SK-N-SH treated with all-trans-retinoic acid at 6 μM for 48 hours (cell line): ENCODE data around the gene HIF3A.

Experiments used
- ATAC-seq: fragments of 200-7000 bp; cut with Tn5 transposase; 3 replicates; pipeline ENCODE4 v1.9.1; 2020; ENCODE audit warnings: mild to moderate bottlenecking, moderate library complexity
- ARNTL ChIP-seq: fragments of 450-650 bp; formaldehyde crosslinking; IDR thresholded peaks from 2 replicates; pipeline ENCODE4 v1.5.0; 2020; ENCODE audit warnings: low read depth, mild to moderate bottlenecking, moderate library complexity, borderline replicate concordance
- BACH2 ChIP-seq: fragments of 250-450 bp; sonication (Bioruptor Pico); IDR thresholded peaks from 2 replicates; pipeline ENCODE4 v1.9.0; 2021; ENCODE audit warnings: mild to moderate bottlenecking, borderline replicate concordance
- CSDC2 ChIP-seq: fragments of 250-450 bp; sonication (Bioruptor Pico); IDR thresholded peaks from 2 replicates; pipeline ENCODE4 v1.5.0; 2020; ENCODE audit warnings: mild to moderate bottlenecking, moderate library complexity
- CSRNP3 ChIP-seq: fragments of 250-450 bp; sonication (Bioruptor Pico); IDR thresholded peaks from 2 replicates; pipeline ENCODE4 v1.5.1; 2021; ENCODE audit warnings: mild to moderate bottlenecking, moderate library complexity
- GLIS3 ChIP-seq: fragments of 250-450 bp; sonication (Bioruptor Pico); IDR thresholded peaks from 2 replicates; pipeline ENCODE4 v1.5.0; 2020; ENCODE audit warnings: mild to moderate bottlenecking, moderate library complexity
- ISL1 ChIP-seq: fragments of 250-450 bp; sonication (Bioruptor Pico); IDR thresholded peaks from 2 replicates; pipeline ENCODE4 v2.1.2; 2022; ENCODE audit warnings: mild to moderate bottlenecking, moderate library complexity
- OSR1 ChIP-seq: fragments of 250-450 bp; sonication (Bioruptor Pico); IDR thresholded peaks from 2 replicates; pipeline ENCODE4 v1.8.0; 2022; ENCODE audit warnings: moderate library complexity, mild to moderate bottlenecking, inconsistent platforms
- PPARA ChIP-seq: fragments of 250-450 bp; sonication (Bioruptor Pico); IDR thresholded peaks from 2 replicates; pipeline ENCODE4 v1.5.0; 2020; ENCODE audit warnings: mild to moderate bottlenecking, borderline replicate concordance
- RARB ChIP-seq: fragments of 250-450 bp; sonication (Bioruptor Pico); IDR thresholded peaks from 2 replicates; pipeline ENCODE4 v1.8.0; 2021; ENCODE audit warnings: mild to moderate bottlenecking, moderate library complexity
- SNAI2 ChIP-seq: fragments of 250-450 bp; sonication (Bioruptor Pico); IDR thresholded peaks from 2 replicates; pipeline ENCODE4 v1.5.0; 2020; ENCODE audit warnings: mild to moderate bottlenecking, moderate library complexity
- TCF4 ChIP-seq: fragments of 250-450 bp; sonication (Bioruptor Pico); IDR thresholded peaks from 2 replicates; pipeline ENCODE4 v1.8.0; 2021; ENCODE audit warnings: mild to moderate bottlenecking, moderate library complexity, borderline replicate concordance
- ZC3H10 ChIP-seq: fragments of 250-450 bp; sonication (Bioruptor Pico); IDR thresholded peaks from 2 replicates; pipeline ENCODE4 v1.5.1; 2021; ENCODE audit warnings: mild to moderate bottlenecking, moderate library complexity
- ZFP3 ChIP-seq: fragments of 250-450 bp; sonication (Bioruptor Pico); IDR thresholded peaks from 2 replicates; pipeline ENCODE4 v1.5.0; 2020; ENCODE audit warnings: mild to moderate bottlenecking, moderate library complexity
- ZNF565 ChIP-seq: fragments of 450-650 bp; formaldehyde crosslinking; conservative IDR thresholded peaks from 2 replicates; pipeline ENCODE4 v1.5.0; 2020; ENCODE audit warnings: low read depth, mild to moderate bottlenecking, moderate library complexity
- ZNF70 ChIP-seq: fragments of 450-650 bp; formaldehyde crosslinking; IDR thresholded peaks from 2 replicates; pipeline ENCODE4 v1.5.0; 2020; ENCODE audit warnings: mild to moderate bottlenecking, moderate library complexity
- ZNF8 ChIP-seq: fragments of 450-650 bp; formaldehyde crosslinking; IDR thresholded peaks from 2 replicates; pipeline ENCODE4 v1.5.0; 2020; ENCODE audit warnings: mild to moderate bottlenecking, moderate library complexity
- TF ChIP-seq, protein P1 (sequence below): fragments of 250-450 bp; sonication (Bioruptor Pico); IDR thresholded peaks from 2 replicates; pipeline ENCODE4 v1.5.1; 2020; ENCODE audit warnings: low read depth, mild to moderate bottlenecking, moderate library complexity
- TF ChIP-seq, protein P2 (sequence below): fragments of 250-450 bp; sonication (Bioruptor Pico); IDR thresholded peaks from 2 replicates; pipeline ENCODE4 v1.8.0; 2020; ENCODE audit warnings: mild to moderate bottlenecking, moderate library complexity, borderline replicate concordance
- TF ChIP-seq, protein P3 (sequence below): fragments of 250-450 bp; sonication (Bioruptor Pico); IDR thresholded peaks from 2 replicates; pipeline ENCODE4 v1.8.0; 2021; ENCODE audit warnings: low read depth, mild to moderate bottlenecking, moderate library complexity, borderline replicate concordance

HIF3A gene

DNA sequence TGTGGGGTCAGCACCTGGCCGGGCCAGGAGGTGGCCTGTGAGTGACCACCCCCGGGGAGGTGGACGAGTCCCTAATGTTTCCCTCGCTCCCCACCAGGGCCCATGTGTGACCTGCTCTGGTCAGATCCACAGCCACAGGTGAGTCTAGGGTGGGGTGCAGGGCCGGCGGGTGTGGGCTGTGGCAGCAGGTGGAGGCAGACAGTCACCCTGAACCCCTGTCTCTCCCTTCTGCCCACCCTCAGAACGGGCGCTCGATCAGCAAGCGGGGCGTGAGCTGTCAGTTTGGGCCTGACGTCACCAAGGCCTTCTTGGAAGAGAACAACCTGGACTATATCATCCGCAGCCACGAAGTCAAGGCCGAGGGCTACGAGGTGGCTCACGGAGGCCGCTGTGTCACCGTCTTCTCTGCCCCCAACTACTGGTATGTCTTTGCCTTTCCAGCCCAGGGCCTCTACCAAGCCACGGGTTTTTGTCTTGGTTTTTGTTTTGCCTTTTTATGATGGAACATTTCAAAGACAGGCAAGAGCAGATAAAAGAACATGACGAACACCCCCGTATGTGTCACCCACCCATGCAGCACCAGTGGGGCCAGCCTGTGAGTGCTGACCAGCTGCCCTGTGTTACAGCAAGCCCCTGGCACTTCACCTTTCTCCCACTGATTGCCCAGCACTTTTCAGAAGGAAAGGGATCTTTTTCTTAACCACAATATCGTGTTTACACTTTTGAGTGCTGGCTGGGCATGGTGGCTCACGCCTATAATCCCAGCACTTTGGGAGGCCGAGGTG lies 91.7 kb downstream of the HIF3A start:
- no peak for TF ChIP-seq ZNF565 (CRISPR knock-in tag)
- TF ChIP-seq, protein P1, sequence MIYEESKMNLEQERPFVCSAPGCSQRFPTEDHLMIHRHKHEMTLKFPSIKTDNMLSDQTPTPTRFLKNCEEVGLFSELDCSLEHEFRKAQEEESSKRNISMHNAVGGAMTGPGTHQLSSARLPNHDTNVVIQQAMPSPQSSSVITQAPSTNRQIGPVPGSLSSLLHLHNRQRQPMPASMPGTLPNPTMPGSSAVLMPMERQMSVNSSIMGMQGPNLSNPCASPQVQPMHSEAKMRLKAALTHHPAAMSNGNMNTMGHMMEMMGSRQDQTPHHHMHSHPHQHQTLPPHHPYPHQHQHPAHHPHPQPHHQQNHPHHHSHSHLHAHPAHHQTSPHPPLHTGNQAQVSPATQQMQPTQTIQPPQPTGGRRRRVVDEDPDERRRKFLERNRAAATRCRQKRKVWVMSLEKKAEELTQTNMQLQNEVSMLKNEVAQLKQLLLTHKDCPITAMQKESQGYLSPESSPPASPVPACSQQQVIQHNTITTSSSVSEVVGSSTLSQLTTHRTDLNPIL (CRISPR knock-in tag) = no peak
- TF ChIP-seq CSRNP3 (CRISPR knock-in tag) = no peak
- no peak for TF ChIP-seq ARNTL (CRISPR knock-in tag)
- no peak for TF ChIP-seq GLIS3 (CRISPR knock-in tag)
- no peak for TF ChIP-seq ZNF70 (CRISPR knock-in tag)
- TF ChIP-seq ISL1 (CRISPR knock-in tag) = no peak
- no peak for ATAC-seq

GRCh38 chr19:46390121-46390858 lies 93.4 kb downstream of the HIF3A start:
- ATAC-seq = no peak
- TF ChIP-seq TCF4 (CRISPR knock-in tag) (no peak), PPARA (CRISPR knock-in tag) (no peak), CSDC2 (CRISPR knock-in tag) (no peak), CSRNP3 (CRISPR knock-in tag) (no peak)

- TF ChIP-seq, protein P2, sequence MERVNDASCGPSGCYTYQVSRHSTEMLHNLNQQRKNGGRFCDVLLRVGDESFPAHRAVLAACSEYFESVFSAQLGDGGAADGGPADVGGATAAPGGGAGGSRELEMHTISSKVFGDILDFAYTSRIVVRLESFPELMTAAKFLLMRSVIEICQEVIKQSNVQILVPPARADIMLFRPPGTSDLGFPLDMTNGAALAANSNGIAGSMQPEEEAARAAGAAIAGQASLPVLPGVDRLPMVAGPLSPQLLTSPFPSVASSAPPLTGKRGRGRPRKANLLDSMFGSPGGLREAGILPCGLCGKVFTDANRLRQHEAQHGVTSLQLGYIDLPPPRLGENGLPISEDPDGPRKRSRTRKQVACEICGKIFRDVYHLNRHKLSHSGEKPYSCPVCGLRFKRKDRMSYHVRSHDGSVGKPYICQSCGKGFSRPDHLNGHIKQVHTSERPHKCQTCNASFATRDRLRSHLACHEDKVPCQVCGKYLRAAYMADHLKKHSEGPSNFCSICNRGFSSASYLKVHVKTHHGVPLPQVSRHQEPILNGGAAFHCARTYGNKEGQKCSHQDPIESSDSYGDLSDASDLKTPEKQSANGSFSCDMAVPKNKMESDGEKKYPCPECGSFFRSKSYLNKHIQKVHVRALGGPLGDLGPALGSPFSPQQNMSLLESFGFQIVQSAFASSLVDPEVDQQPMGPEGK (CRISPR knock-in tag) = no peak
- no peak for TF ChIP-seq OSR1
- TF ChIP-seq ZNF8 = no peak
- TF ChIP-seq CSDC2 (CRISPR knock-in tag) = no peak
- no peak for TF ChIP-seq BACH2 (CRISPR knock-in tag)
- TF ChIP-seq CSRNP3 (CRISPR knock-in tag) = no peak
Measured at GRCh38 chr19:46390866-46391265, 94.0 kb downstream of the HIF3A start.

GRCh38 chr19:46391296-46392251 lies 94.7 kb downstream of the HIF3A start:
- ATAC-seq = no peak
- TF ChIP-seq BACH2 (CRISPR knock-in tag) (no peak), ISL1 (CRISPR knock-in tag) (no peak), ARNTL (CRISPR knock-in tag) (no peak), SNAI2 (CRISPR knock-in tag) (no peak), ZFP3 (CRISPR knock-in tag) (no peak), PPARA (CRISPR knock-in tag) (no peak), ZNF565 (CRISPR knock-in tag) (no peak), ZNF8 (no peak), RARB (CRISPR knock-in tag) (no peak), ZC3H10 (CRISPR knock-in tag) (no peak)
- TF ChIP-seq, protein P1 (CRISPR knock-in tag) = no peak
- TF ChIP-seq, protein P3, sequence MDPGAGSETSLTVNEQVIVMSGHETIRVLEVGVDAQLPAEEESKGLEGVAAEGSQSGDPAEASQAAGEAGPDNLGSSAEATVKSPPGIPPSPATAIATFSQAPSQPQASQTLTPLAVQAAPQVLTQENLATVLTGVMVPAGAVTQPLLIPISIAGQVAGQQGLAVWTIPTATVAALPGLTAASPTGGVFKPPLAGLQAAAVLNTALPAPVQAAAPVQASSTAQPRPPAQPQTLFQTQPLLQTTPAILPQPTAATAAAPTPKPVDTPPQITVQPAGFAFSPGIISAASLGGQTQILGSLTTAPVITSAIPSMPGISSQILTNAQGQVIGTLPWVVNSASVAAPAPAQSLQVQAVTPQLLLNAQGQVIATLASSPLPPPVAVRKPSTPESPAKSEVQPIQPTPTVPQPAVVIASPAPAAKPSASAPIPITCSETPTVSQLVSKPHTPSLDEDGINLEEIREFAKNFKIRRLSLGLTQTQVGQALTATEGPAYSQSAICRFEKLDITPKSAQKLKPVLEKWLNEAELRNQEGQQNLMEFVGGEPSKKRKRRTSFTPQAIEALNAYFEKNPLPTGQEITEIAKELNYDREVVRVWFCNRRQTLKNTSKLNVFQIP (CRISPR knock-in tag) = no peak

More at GRCh38 chr19:46390866-46391265, 94.0 kb downstream of the HIF3A start:
- no peak for ATAC-seq
